GOT3 (cell line): ENCODE measurements around the gene TMEM252.

ENCODE experiments used
- DNase-seq: peaks from one replicate; lab custom pipeline; 2025; ENCODE audit warnings: mixed read lengths; lab: John Stamatoyannopoulos, UW

TMEM252 gene, protein sequence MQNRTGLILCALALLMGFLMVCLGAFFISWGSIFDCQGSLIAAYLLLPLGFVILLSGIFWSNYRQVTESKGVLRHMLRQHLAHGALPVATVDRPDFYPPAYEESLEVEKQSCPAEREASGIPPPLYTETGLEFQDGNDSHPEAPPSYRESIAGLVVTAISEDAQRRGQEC

DNA sequence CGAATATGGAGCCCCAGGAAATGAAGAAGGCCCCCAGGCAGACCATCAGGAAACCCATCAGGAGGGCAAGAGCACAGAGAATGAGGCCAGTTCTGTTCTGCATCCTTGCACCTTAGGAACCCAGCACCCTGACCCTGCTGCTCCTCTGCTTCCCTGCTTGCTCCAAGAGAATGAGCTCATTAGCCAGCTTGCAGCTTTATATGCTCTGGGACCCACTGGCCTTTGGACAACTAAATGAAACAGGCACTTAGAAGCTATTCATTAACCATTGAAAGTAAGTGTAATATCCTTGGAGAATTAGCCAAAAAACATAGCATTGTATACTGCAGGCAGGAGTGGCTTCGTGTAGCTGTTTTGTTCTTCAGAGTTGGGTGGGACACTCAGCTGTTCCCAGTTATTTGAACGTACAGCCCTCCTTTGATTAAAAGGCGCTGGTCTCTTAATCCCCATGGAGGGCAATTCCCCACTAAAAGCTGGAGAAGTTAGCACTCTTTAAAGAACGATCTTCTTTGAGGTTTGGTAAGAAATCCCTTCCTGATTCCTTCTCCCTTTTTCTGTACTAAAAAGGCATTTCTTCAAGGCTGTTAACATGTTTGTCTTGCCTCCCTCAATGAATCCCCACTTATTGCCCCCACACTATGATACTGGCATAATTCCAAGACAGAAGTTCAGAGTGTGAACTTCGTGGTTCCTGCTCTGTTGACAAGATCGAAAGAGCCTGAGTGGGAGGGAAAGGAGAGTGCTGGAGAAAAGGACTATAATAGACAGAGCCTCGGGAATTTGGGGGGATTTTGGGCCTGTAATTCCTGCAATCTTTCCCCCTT is at the start of gene TMEM252:
Gene TMEM252 (minus strand): TSS at position 172 of the 824 bp plus-strand sequence. CDS start 69 bp downstream, at position 103.
- no peak for DNase-seq

DNA sequence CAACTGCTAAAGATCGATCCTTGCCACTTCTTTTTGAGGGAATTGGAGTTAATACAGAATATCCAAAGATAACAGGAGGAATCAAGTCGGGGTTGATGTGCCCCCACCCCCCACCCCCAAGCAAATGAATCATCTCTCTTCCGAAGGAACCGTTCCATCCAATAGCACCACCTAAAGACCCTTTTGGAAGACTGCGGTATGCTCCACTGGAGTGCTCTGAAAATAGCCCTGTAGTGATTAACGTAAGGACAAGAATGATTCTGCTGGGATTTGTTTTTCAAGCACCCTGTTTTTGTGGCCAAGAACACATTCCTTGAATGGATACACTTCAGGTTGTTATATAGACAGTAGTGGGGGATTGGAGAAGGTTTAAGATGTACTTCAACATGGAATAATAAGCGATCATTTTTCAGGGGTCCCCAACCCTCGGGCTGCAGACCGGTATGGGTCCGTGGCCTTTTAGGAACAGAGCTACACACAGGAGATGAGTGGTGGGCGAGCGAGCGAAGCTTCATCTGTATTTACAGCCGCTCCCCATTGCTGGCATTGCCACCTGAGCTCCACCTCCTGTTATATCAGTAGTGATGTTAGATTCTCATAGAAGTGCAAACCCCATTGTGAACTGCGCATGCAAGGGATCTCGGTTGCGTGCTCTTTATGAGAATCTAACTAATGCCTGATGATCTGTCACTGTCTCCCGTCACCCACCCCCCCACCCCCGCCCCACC is 44.5 kb upstream of the TMEM252 start:
- no peak for DNase-seq

DNA sequence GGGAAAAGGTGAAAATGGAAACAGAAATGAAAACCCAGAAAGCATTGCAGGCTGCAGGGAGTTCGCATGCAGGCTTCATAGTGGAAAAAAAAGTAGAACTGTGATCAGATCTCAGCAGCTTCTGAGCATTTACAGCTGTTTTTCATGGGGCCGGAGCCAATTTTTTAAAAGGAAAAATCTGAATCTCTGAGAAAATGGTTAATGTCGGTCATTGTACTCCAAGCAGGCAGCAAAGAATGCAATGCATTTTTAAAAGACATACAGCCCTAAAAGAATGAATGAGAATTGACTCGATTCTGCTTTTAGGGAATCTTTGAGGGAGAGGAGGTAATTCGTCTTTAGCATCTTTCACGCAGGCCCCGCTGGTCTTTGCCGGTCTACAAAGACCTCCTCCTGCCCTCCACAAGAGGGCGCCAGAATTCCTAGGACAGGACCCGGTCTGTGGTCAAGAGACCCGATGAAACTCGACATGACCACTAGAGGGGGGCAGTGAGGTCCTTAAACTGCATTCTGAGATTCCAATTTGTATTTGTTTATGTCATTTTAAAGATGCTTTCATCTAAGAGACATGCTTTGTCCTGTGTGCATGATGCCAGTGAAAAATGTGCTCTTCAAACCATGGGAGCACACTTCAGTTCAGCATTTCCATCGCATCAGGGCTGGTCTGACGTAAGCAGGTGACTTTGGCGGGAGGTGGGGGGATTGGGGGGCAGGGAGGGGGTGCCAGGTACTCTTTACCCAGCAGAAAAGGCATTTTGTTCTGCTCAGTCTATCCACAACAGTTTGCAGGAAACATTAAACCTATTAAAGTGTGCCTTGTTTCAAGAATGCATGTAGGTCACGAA is 43.7 kb upstream of the TMEM252 start:
- DNase-seq, result peak; percentile 10

DNA sequence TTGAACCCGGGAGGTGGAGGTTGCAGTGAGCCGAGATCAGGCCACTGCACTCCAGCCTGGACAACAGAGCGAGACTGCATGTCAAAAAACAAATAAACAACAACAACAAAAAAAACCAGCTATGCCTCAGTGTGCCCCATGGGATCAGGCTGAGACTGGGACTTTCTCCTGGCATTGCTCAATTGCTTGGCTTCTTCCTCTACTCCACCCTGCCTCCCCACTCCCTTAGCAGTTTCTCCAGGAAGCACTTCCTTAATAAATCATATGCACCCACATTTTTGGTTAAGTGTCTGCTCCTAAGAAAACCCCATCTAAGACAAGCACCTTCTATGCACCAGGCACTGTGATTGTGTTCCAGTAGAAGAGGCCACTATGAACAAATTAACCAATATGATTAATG is 41.0 kb upstream of the TMEM252 start:
- no peak for DNase-seq

DNA sequence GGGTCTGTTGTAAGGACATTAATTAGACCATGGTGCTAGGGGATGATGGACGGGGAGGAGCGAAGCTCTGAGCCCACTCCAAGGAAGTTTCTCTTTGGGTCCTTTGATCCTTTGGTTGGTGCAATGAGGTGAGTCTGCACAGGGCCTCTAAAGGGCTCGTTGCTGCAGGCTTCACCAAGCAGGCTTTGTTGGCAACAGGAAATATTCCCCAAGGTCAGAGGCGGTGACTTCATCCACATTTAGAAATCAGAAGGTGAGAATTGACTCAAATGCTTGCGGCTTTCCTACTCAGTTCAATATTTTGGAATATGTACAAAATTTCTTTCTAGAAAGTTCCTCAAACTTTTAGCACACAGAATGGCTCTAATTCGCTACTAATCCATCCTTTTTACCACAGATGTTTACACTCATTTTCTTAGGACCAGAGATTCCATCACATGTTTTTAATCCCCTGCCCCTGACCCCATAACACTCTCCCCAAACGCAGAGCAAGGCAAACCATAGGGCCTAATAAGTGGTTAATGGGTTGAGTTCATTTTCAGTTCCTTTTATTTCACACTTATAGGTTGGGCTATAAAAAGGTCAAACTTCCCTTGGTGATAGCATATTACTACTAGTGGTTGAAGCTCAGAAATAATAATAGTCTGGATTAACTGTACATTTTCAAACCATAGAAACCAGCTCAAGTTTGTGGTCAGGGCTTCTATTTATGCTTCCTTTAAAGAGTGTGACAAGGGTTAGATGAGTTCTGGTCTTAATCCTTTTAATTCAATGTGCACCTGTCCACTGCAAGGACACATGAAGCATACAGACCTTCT is 37.3 kb upstream of the TMEM252 start:
- no peak for DNase-seq

DNA sequence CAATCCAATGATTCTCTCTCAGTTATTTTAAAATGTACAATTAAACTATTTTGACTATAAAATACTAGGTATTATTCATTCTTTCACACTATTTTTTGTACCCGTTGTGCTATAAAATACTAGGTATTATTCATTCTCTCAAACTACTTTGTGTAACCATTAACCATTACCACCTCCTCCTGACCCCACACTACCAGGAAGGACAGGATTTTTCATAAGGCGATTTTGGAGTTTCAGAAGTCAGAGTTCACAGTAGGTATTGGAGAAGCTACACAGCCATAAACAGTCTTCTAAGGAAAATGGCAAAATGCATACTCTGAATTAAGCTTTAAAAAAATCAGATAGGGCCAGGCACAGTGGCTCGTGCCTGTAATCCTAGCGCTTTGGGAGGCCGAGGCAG is 35.1 kb upstream of the TMEM252 start:
- no peak for DNase-seq

DNA sequence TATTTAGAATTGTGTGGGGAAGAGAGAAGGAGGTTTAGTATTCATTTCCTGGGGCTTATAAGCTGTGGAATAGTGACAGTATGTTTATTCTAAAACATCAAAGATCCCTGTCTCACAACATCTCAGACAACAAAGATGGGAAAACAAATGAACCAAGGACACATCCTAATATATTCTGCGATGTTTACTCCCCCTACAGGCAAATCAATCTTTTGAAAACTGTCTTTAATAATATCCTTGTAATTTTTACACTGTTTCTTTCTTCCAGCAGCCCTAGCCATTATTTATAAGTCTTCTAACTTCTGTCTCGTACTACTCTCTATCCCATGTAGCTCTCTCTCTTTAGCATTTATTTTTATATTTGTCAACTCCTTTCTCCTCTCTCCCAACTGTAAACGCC is 33.5 kb upstream of the TMEM252 start:
- DNase-seq, result no peak

DNA sequence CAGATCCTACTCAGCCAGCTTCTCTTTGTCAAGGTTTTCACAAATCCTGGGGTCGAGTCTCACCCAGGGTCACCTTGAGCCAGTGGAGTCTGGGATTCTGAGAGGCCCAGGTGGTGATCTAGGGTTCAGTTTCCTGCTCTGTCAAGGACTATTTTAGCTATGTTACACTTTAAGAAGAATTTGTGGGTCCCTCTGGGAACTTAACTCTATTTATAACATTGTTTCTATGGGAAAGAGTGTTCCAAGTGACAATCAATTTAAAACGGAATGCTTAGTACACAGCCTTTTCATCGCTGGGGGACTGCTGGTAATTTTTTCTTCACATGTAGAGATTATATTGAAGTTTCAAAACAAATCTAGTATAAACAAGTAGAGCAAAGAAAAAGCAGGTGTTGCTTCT is 26.9 kb upstream of the TMEM252 start:
- no peak for DNase-seq

DNA sequence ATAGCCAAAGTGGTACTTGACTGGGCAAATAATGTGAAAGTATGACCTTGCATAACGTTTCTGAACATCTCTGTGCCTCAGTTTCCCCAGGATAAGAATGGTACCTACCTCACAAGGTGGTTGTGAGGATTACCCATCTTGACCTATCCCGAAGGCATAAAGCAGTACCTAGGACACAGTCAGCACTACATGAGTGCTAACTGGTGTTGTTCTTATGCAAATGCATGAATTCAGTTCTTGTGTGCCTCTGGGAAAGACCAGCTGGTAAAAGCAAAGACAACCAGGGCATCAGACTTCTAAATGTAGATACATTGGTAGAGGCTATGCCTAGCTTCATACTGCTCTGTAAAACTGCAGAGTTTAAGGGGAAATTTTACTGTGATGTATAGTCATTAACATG is 21.8 kb upstream of the TMEM252 start:
- no peak for DNase-seq

DNA sequence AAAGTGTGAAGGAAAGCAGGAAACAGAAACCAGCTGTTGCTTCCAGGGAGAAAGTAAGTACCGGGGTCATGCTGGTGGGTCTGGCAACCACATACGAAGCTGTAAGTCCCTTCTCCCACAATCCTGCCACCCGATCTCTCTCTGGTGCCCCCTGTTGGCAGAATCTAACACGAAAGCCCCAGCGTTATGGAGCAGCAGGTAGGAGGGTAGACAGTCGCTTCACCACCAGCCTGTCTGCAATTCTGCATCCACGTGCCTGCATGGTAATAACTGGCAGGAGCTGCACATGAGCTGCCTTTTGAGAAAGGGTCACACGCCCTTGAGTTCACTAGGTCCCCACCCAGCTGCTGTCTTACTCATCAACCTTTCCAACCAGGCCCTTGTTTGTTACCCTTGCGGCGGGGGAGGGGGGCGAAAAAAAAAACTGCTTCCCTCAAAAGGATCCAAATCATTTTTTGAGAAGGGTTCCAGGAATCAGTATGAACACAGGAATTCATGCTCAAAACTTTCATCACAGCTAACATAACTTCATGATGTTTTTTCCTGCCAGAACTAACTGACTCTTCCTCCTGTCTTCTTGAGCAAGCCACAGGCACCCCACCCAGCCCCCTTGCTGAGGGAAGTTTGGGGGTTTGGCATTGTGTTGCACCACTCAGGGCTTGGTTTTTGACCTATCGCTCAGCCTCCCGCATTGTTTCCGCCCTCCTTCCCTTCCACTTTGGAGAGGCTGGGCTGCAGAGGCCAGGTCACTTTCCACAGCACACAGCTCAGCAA is 19.6 kb upstream of the TMEM252 start:
- DNase-seq, result no peak

DNA sequence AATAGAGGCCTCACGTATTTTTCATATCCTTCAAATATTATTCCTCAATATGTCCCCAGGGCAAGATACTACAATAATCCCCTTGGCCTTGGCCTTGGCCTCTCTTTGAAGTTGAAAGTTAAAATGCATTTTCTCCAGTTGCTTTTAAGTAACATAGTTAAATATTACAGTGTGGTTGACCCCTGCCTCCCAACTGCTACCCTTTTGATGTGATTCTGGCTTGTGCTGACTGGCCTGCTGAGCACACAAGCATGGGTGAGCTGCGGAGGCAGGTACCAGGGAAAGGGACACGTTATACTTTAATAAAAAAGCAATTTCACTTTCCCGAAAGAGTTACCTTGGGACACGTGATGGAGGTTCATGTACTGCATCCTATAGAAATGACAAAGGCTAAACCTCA is 17.9 kb upstream of the TMEM252 start:
- no peak for DNase-seq

DNA sequence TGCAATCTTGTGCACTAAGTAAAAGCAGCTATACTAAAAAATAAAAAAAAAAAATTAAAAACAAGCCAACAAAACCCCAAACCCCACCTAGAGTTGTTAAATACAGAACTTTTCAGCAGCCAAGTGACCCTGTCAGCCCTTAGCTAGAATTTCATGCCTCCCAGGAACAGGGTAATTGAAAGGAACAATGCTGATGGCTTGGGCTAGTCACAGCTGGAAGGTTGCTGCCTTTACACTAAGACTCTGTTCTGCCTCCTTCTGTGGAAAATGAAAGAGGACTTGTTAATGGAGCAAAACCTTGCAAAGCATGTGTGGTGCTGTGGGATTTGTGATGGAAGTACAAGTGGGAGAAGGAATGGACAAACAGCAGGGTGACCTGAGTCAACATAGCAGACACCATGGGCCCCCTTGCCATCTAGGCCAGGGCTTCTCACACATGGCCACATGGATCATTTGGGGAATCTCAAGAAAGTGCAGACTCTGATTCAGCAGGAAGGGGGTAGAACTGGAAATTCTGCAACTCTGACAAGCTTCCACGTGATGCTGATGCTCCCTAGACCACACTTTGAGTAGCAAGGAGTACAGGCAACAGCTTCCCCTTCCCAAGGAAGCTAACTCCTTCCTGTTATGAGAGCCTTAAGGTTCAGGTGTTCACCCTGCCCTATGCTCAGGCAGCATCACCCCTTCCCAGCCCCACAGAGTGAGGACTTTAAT is 14.9 kb upstream of the TMEM252 start:
- DNase-seq, result no peak

DNA sequence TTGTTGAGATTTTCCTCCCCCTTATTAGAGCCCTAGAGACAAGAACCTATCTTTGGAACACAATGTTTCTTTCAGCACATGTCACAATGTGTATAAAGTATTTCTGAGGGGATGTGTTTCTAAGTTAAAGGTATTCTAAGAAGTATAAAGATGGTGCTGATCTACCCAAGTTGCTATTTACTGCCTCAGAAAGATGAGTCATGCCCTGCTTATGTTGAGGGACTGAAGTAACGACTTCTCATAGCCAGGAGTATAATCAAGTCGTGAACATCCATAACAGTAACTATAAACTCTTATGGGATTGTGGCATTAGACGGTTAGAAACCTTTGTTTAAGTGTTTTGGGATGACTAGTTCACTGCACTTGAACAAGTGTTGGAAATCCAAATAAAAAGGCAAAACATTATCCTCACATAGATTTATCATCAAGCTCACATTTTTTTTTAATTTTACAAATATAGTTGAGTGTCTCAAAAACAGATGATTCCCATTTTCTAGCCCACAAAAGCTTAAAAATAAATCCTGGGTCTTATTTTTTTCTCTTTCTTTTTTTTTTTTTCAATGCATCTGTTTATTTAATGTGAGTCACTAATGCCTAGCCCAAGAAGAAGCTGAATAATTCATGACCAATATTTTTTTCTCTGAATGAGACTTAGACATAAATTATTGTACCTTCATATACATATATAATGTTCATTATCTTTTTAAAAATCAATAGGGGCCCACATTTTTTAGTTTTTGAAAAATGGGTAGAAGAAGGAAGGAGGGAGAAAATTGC is 12.2 kb upstream of the TMEM252 start:
- no peak for DNase-seq

DNA sequence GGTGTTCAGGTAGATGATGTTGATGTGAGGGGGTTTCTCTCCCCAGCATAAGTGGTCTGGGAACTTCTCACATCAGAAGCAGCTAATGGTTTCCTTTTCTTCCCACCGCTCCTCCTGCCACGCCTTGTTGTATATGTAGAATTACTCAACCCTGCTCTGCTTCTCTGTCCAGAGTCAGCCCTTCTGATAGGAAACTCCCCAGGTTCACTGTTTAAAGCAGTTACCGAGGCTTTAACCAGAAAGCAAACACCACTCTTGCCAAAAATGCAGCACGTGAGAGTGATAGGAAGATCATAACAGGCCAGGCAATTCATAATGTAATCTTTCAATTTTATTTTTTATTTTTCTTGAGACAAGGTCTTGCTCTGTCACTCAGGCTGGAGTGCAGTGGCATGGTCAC is 10.5 kb upstream of the TMEM252 start:
- DNase-seq, result no peak

DNA sequence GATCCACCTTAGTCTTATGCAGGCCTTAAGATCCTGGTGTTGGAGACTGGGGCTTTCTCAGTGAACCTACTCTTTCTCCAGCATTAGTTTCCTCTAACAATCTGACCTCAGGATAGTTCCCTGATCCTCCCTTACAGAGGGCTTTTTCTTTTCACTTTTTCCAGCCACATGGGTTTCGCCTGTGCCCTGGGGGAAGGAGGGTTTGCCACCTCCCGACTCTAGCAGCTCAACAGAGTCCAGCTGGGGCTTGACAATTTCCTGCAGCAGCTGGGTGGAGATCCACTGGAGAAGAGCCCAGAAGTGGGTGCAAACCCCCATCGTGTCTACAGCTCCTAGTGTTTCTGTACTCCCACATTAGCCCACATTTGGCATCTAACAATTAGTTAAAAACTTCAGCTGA is 7.6 kb upstream of the TMEM252 start:
- DNase-seq, result no peak

DNA sequence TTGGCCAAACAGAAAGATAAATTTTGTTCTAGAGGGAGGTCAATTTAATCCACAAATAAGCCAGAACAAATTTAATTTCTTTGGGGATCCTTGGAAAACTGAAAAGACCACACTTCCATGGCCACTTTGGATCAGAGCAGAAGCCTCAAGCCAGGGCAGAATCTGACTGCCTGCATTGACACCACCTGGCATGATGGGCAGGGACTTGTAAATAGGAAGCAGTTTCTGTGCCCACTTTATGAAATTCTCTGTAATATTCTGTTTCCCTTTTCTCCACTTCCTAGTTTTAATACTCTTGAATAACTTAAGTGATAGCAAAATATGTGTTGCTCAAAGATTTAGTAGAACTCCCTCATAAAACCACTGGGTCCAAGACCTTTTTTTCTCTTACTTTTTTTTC is 6.7 kb upstream of the TMEM252 start:
- no peak for DNase-seq

DNA sequence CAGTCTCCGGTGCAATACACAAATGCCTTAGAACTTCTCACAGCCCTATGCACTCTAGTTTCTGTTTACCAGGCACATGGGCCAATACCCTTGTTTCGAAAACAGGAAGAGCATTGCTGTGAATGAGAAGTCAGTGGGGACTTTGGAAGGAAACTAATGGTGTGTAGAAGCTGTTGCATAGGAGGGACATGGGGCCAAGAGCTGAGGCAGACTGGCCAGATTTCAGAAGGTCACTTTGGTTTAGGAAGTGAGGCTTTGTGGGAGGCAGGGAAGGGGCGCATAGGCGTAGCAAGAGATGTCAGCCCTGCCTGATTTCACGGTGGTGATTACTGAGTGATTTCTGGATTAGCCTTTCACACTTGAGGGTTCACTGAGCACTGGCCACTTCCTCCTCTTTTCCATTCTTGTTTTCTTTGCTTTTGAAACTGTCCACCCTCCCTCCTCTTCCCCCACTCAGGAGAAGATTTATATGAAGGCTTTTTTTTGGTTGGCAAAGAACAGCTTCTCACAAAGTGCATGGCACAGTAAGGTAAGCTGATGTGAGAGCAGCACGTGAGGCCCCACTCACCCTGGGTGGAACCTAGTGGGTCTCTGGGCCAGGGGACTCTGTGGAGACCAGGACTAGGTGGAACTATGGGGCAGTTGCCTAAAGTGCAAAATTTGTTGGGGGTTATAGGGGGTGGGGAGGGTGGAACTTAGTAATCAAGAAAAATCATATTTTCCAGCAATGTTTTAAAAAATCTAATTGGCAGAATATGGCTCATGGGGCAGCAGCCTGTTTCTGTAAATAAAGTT is 6.1 kb upstream of the TMEM252 start:
- DNase-seq, result no peak

DNA sequence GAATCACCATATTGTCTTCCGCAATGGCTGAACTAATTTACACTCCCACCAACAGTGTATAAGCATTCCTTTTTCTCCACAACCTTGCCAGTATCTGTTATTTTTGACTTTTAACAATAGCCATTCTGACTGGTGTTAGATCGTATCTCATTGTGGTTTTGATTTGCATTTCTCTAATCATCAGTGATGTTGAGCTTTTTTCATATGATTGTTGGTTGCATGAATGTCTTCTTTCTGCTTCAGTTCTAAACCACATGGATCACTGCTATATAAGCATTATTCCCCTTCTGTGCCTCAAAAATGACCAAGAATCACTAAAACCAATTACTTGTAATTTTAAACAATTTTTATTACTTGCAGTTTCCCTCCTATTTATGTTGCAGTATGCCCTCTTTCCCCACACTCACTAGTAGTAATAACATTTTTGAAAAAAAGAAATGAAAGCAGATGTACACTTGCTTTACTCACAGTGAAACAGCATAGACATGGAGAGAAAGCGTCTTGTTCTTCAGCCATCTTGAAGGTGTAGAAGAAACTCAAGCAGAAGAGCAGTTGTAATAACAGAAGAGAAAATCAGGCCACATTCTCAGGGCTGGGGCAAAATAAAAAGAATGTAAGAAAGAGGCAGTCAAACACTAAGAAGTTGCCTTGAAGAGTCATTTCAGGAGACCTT is 4.5 kb upstream of the TMEM252 start:
- DNase-seq, result no peak
